Limb (tissue), 2 donors: ENCODE results near the gene TNFRSF12A.

ENCODE experiments used
- DNase-seq, 2 donors: peaks; one replicate each; pipeline ENCODE4 v3.0.0-alpha.2; 2016; ENCODE audit errors: extremely low spot score in 2 of 2

TNFRSF12A gene

DNA sequence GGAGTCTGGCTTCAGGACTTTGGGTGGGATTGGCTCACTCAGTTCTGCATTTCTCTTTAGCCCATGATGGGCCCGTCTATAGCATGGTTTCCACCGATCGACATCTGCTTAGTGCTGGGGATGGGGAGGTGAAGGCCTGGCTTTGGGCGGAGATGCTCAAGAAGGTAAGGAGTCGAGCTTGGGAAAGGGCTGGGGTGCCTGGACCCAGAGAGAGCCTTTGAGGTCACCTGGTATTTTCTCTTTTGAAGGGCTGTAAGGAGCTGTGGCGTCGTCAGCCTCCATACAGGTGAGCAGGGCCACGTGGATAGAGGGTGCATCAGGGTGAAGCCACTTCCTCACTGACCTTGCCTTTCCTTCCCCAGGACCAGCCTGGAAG is 5.8 kb downstream of the TNFRSF12A start:
- no peak for DNase-seq

GRCh38 chr16:3026609-3027488 is 6.7 kb downstream of the TNFRSF12A start:
- no peak for DNase-seq

DNA sequence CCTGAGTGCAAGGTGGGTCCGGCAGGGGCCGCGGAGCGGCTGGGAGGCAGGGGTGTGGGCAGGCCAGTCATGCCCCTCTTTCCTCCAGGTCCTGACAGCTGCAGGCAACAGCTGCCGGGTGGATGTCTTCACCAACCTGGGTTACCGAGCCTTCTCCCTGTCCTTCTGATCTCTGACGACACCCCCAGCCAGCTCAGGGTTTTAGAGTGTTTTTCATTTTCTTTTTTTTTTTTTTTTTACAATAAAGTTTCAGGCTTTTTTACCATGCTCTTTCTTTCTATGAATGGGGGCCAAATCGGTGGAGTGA is 7.3 kb downstream of the TNFRSF12A start:
- no peak for DNase-seq

DNA sequence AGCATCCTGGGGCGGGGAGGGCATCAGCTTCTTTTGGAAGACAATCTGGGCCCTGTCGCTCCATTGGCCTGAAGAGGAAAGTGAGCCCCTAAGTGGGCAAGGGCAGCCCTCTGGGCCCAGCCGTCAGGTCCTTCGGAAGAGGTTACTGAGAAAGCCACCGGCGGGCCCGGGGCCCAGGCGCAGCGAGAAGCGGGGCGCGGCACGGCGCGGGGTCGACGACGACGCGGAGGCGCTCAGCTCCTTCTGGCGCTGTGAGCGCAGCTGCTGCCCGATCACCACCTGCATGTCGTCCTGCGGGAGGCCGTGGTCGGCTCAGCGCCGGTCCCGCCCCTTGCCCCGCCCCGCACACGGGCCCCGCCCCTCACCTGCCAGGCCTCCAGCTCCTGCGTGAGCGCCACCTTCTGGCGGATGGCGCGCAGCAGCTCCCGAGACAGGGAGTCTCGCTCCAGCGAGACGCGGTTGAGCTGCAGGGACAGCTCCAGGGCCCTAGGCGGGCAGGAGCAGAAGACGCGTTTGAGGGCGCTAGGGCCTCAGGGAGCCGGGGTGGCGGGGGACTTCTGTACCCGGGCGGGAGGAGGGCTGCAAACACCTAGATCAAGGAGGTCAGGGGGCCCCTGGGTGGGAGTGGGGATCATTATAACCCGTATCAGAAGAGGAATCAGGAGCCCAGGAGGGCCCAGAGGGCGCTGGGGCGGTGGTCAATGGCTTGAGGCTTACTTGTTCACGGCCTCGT is 8.0 kb downstream of the TNFRSF12A start:
- DNase-seq: peak in 1 of 2 donors; percentile 91

DNA sequence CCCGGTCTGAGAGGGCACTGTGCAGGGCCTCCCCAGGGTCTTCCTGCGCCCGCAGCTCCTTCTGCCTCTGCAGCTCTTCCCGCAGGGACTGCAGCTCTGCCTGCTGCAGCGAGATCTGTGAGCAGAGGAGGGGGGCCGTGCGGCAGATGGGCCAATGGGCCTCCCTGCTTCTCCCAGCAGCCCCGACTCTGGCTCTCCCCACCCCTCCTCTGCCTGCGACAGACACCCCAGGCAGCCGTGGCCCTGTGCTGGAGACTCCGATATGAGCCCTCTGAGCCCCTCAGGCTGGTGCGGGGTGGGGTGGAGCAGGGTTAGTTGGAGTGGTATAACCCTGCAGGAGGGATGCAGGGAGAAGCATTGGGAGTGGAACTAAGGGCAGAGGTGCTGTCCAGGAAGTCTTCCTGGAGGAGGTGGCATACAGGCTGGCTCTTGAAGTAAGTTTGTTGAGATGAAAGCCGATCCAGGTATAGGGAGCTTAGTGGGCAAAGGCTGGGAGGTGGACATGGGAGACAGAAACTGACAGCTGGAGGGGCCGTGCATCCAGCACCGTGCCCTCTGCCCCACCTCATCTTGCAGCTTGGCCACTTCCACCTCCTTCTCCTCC is 8.7 kb downstream of the TNFRSF12A start:
- no peak for DNase-seq

DNA sequence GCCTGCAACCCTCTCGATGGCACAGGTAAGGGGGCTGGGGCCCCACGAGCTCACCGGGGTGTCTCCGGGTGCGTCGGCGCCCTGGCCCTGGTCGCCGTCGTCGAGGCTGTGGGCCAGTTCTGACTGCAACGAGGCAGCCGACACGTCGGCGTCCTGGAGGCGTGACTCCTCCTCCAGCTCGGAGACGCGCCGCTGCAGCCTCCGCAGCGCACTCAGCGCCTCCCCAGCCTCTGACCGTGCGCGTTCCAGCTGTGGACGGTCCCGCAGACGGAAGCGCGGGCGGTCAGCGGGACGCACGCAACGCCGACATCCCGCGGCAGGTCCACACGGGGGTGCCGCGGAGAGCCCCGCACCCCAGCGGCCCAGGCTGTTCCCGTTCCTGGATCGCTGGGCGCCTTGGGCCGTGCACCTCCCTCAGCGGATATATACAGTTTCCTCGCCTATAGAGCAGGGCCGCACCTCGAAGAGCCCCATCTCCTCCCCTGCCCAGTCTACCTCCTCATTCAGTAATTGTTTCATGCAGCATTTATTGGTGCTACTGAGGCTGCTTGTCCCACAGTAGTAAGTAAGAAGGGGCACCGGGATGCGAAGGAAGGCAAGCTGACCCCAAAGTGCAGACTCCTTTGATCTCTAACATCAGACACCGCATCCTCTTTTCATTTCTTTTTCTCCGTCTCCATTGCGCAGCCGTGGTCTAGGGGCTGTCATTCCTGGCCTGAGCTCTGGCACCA is 9.5 kb downstream of the TNFRSF12A start:
- DNase-seq: no peak

GRCh38 chr16:3030222-3031212 is 10.3 kb downstream of the TNFRSF12A start:
- no peak for DNase-seq

DNA sequence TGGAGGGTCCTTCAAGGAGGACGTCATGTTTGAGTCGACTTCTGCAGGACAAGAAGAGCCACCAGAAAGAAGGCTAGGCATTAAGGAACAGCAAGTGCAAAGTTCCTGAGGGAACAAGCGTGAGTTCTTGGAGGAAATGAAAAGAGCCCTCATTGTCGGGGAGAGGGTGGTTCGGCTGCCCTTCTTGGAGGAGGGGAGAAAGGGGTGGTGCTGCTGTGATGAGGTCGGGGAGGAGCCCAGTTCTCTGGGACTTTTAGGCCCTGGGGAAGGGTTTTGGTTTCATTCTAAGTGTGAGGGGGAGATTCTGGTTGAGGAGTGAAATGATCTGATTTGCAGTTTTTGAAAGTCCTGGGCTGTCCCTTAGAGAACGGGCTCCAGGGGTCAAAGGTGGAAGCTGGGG is 12.5 kb downstream of the TNFRSF12A start:
- no peak for DNase-seq

GRCh38 chr16:3035289-3035971 is 15.3 kb downstream of the TNFRSF12A start:
- no peak for DNase-seq

- DNase-seq: no peak
Observed at GRCh38 chr16:3035972-3036725, 16.0 kb downstream of the TNFRSF12A start.

GRCh38 chr16:3036726-3037315 is 16.7 kb downstream of the TNFRSF12A start, which contains the start of gene BICDL2:
Gene BICDL2, minus strand, starts transcription at chr16:3036944. Its CDS starts 1,448 bp downstream, at chr16:3035496.
- no peak for DNase-seq

DNA sequence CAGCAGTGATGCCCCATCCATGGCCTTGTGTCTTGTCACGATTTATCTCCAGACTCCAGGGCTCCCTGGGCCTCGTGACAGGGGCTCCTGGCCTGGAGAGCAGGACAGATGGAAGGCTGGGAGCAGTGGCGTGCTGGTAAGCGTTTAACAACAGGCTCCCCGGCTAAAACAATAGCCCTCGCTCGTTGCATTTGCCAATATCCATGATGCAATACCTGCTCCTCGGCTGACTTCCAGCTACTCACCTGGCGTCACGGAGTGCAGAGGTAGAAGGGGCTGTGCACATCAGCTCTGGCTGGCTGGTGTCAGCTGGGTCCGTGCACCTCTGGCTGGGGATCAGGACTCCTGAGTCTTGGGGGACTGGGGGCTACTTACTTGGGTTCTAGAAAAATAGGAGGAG is 18.1 kb downstream of the TNFRSF12A start:
- DNase-seq: no peak

DNA sequence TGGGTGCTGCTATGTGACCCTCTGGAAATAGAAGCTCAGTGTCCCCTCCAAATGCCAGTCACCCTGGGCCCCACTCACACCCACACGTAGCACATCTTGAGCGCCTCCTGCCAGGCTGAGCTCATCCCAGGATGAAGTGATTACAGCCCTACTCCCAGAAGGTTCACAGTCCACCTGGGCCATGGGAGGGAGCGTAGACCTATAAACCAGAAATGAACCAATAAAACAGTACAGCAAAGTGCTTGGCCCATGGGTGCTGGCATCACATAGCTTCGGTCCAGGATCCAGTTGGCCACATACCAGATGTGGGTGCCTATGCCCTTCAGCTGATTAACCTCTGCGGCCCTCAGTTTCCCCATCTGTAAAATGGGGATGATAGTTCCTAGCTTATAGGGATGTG is 18.7 kb downstream of the TNFRSF12A start:
- no peak for DNase-seq

DNA sequence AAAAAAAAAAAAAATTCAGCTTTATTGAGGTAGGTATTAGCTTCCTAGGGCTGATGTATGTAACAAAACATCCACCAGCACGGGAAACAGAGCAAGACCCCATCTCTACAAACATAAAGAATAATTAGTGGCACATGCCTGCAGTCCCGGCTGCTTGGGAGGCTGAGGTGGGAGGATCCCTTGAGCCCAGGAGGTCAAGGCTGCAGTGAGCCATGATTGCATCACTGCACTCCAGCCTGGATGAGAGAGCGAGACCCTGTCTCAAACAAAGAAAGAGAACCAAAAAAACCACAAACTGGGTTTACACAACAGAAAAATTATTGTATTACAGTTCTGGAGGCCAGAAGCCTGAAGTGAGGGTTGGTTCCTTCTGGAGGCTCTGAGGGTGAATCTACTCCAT is 22.2 kb downstream of the TNFRSF12A start:
- no peak for DNase-seq

- no peak for DNase-seq
Observed at GRCh38 chr16:3044708-3045107, 24.5 kb downstream of the TNFRSF12A start.

- DNase-seq: no peak
Observed at GRCh38 chr16:3045758-3046640, 25.8 kb downstream of the TNFRSF12A start, which contains the start of gene MMP25. Gene MMP25, plus strand, starts transcription at chr16:3046561. Its CDS starts 357 bp downstream, at chr16:3046918.

- DNase-seq: no peak
Observed at GRCh38 chr16:3046641-3047386, 26.6 kb downstream of the TNFRSF12A start.
